Stimulated activated CD8-positive, alpha-beta memory T cell treated with anti-CD3 and anti-CD28 coated beads, Interleukin-7, amount 100 ng/mL, for 1 hour (primary cell): ENCODE data around the gene FCHSD2.
"Not testable (repeated sequence)": the region's sequence is repeated elsewhere in the genome, so short reads cannot be mapped to it uniquely, and the experiment has no call there.

Source experiments
- DNase-seq, 2 donors: peaks; one replicate each; pipeline ENCODE4 v3.0.0-alpha.2; 2020; ENCODE audit warnings: low read depth in 2 of 2

FCHSD2 gene

DNA sequence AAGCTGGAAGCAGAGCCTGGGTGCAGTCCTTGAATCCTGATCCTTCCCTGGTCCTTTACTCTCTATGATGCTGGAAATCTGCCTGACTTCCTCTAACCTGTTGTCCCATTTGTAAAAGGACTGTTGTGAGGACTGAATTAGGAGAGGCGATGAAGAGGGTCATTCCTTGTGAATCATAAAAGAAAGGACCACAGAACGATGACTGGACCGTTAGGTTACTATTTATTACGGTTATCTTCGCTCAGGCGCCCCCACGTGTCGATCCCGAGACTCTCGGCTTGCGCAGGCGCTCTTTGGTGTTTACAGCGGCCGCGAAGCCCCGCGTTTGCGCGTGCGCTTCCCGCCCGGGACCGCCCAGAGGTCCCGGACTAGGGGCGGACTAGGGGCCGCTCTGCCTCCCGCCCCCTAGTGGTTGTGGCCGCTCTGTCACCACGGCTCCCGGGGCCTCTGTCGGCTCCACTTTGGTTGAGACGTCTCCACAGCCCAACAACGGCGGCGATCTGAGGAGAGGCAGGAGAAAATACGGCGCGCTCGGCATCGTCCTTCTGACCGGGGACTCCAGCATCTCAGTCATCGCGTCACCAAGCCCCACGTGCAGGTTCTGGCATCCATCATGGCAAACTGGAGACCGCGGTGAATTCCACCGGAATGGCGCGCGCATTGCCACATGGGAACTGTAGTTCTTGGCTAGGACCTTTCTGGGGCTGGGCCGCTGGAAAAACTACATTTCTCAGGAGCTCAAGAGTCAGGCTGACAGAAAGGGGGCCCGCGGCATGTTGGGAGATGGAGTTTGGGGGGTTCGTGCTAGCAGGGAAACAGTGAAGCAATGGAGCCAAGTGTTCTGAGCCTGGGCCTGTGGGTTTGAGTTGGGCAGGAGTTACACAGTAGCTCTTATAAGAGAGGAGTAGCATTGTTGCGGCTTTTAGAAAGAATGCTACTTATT is 348.4 kb downstream of the FCHSD2 start, which contains the start of gene STARD10:
TSS of gene STARD10 (minus strand) at position 623 of the 943 bp plus-strand sequence. CDS start 12,866 bp downstream, outside the sequence.
- peak; percentile 88 to 90 for DNase-seq

DNA sequence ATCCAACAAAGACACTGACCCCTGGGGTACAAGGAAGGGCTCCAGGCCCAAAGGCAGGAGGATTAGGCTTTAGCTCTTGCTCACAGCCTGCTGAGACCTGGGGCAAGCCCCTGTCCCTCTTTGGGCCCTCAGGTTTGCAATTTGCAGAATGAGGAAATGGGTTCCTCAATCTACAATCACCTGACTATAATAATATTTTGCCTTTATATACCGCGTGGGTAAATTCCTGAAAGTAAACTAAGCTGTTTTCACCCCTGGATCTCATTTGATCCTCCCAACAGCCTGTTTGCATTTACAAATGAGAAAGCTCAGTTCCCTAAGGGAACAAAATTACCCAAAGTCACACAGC is 349.1 kb downstream of the FCHSD2 start:
- DNase-seq = no peak

- DNase-seq = no peak
These were observed 349.6 kb downstream of the FCHSD2 start for GRCh38 chr11:72792437-72793021.

DNA sequence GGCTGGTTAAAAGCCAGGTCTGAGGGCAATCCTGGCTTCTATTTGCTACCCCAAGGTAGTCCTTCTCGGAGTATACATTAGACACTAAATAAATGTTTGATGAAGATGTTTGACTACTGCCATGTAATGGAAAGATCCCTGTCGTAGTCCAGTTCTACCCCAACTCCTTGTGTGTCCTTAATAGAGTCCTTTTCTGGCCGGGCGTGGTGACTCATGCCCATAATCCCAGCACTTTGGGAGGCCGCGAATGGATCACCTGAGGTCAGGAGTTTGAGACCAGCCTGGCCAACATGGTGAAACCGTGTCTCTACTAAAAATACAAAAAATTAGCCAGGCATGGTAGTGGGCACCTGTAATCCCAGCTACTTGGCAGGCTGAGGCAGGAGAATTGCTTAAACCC is 350.9 kb downstream of the FCHSD2 start:
- DNase-seq = not testable (repeated sequence)

- no peak for DNase-seq
These were observed 352.5 kb downstream of the FCHSD2 start for GRCh38 chr11:72789493-72790131.

DNA sequence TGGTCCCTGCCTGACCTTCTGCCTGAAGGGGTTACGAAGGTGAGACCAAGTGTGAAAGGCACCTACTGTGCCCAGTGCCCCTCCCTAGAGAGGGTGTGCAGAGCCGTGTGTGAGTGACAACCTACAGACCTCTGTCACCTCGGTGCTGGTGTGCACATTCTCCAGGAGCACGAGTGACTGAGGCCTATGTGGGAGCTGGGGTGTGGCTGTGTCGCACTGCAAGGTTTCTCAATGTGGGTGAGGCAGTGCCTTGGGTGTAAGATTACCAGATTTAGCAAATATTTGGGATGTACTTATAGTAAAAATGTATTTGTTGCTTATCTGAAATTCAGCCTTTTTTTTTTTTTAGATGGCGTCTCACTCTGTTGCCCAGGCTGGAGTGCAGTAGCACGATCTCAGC is 353.9 kb downstream of the FCHSD2 start:
- DNase-seq = no peak

- no peak for DNase-seq
These were observed 354.7 kb downstream of the FCHSD2 start for GRCh38 chr11:72787216-72788104.
